NK-92 (cell line): Measurements from ENCODE around the gene TAS1R1.
A peak's percentile ranks its signal among the peaks of the same experiment; 100 is the strongest.

Experiments
- DNase-seq: peaks from one replicate; lab custom pipeline; 2025; ENCODE audit not compliant: unreplicated experiment; lab: John Stamatoyannopoulos, UW

TAS1R1 gene

DNA sequence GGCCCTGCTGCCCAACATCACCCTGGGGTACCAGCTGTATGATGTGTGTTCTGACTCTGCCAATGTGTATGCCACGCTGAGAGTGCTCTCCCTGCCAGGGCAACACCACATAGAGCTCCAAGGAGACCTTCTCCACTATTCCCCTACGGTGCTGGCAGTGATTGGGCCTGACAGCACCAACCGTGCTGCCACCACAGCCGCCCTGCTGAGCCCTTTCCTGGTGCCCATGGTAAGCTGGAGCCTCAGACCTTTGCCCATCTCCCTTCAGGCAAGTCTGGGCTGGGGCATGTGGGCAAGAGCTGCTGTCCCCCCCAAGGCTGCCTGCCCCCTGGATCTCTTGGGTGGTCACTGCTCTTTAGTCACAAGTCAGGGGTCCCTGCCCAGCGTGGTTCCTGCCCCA is 15.9 kb downstream of the TAS1R1 start:
- no peak for DNase-seq

DNA sequence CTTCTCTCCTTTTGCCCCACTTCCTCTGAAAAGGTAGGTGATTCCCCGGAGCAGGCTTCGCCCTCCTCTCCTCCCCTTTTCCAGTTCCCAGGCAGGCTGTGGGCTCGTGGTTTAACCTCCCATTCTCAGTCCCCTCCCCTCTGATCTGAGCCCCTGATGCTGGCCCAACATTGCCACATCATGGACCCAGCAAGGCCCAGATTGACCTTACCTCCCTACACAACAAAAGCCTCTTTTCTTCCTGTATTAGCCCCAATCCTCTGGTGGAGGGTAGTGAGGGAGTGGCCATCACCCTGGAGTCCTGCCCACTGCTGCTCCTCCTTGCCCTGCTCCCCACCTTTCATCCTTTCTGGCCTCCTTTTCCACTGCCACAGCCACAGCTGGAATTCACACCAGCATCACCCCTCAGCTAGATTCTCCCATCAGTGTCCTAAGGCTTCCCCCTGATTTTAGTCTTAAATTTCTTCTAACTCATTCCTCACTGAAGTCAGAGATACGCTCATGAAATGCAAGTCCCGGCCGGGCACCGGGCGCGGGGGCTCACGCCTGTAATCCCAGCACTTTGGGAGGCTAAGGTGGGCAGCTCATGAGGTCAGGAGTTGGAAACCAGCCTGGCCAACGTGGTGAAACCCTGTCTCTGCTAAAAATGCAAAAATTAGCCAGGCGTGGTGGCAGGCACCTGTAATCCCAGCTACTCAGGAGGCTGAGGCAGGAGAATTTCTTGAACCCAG is 17.7 kb downstream of the TAS1R1 start:
- DNase-seq, result no peak

DNA sequence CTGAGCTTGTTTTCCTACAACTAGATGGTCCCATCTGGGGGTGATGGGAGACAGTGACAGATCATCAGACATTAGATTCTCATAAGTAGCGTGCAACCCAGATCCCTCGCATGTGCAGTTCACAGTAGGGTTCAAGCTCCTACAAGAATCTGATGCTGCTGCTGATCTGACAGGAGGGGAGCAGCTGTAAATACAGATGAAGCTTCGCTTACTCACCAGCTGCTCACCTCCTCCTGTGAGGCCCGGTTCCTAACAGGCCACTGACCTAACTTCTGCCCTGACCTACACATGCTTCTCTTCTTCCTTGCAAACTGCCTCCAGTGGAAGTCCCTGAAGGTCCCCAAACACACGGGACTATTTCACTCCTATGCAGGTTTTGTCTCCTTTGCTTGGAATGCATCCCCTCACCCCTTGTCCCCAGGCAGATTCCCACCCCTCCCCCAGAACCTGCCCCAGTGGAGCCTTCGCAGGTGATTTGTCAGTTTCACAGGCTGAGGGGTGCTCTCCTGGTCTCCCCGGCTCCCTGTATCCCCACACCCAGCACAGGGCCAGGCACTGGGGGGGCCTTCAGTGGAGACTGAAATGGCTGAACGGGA is 19.0 kb downstream of the TAS1R1 start:
- no peak for DNase-seq

DNA sequence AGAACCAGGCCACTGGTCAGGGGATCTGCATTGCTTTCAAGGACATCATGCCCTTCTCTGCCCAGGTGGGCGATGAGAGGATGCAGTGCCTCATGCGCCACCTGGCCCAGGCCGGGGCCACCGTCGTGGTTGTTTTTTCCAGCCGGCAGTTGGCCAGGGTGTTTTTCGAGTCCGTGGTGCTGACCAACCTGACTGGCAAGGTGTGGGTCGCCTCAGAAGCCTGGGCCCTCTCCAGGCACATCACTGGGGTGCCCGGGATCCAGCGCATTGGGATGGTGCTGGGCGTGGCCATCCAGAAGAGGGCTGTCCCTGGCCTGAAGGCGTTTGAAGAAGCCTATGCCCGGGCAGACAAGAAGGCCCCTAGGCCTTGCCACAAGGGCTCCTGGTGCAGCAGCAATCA is 19.7 kb downstream of the TAS1R1 start:
- no peak for DNase-seq

DNA sequence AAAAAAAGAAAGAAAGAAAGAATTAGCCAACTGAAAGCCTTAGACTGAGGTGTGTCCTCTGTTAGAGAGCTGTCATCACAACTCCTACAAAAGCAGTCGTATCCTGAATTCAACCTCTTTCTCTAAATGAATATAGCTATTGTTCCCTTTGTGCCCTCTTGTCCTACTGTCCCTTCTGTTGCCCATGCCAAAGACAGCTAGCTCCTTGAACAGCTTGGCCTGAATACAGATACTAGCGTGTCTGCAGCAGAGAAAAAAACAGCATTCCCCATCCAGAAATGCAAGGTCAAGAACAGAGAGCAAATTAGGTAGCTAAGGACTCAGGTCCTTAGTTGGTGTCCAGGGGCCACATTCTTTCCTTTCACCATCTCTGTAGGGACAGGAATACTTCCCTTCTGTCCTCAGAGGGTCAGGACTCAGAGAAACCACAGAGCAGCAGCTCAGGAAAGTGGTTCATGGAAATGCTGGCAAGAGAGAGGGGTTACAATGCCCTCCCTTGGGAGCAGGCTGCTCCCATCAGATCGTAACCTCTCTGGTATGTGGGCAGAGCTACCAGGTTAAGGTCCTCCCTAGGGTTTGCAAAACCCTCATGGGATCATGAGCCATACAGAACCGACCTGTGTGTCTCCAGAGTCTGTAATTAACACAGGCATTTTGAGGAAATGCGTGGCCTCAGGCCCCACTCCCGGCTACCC is 22.9 kb downstream of the TAS1R1 start:
- DNase-seq, result no peak

DNA sequence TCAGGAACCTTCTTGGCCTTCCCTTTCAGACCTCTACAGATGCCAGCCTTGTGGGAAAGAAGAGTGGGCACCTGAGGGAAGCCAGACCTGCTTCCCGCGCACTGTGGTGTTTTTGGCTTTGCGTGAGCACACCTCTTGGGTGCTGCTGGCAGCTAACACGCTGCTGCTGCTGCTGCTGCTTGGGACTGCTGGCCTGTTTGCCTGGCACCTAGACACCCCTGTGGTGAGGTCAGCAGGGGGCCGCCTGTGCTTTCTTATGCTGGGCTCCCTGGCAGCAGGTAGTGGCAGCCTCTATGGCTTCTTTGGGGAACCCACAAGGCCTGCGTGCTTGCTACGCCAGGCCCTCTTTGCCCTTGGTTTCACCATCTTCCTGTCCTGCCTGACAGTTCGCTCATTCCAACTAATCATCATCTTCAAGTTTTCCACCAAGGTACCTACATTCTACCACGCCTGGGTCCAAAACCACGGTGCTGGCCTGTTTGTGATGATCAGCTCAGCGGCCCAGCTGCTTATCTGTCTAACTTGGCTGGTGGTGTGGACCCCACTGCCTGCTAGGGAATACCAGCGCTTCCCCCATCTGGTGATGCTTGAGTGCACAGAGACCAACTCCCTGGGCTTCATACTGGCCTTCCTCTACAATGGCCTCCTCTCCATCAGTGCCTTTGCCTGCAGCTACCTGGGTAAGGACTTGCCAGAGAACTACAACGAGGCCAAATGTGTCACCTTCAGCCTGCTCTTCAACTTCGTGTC is 23.7 kb downstream of the TAS1R1 start:
- no peak for DNase-seq

DNA sequence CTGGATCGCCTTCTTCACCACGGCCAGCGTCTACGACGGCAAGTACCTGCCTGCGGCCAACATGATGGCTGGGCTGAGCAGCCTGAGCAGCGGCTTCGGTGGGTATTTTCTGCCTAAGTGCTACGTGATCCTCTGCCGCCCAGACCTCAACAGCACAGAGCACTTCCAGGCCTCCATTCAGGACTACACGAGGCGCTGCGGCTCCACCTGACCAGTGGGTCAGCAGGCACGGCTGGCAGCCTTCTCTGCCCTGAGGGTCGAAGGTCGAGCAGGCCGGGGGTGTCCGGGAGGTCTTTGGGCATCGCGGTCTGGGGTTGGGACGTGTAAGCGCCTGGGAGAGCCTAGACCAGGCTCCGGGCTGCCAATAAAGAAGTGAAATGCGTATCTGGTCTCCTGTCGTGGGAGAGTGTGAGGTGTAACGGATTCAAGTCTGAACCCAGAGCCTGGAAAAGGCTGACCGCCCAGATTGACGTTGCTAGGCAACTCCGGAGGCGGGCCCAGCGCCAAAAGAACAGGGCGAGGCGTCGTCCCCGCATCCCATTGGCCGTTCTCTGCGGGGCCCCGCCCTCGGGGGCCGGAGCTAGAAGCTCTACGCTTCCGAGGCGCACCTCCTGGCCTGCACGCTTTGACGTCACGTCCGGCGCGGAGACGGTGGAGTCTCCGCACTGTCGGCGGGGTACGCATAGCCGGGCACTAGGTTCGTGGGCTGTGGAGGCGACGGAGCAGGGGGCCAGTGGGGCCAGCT is 24.4 kb downstream of the TAS1R1 start, which contains the start of gene ZBTB48:
TSS of gene ZBTB48 (plus strand) at position 621 of the 745 bp plus-strand sequence. CDS start 616 bp downstream, outside the sequence.
- DNase-seq, result peak; percentile 58

DNA sequence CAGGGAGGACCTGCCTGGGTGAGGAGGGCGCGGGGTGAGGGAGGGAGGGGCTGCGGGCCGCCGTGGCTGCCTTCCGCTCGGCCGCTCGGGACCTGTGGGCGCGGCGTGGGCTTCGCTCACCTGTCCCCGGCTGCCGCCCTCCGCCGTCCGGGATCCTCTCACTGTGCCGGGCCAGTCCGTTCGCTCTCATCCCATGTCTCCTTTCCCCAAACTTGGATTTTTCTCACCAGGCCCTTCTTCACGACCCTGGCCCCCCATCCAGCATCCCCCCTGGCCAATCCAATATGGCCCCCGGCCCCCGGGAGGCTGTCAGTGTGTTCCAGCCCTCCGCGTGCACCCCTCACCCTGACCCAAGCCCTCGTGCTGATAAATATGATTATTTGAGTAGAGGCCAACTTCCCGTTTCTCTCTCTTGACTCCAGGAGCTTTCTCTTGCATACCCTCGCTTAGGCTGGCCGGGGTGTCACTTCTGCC is 25.0 kb downstream of the TAS1R1 start:
- DNase-seq, result no peak

DNA sequence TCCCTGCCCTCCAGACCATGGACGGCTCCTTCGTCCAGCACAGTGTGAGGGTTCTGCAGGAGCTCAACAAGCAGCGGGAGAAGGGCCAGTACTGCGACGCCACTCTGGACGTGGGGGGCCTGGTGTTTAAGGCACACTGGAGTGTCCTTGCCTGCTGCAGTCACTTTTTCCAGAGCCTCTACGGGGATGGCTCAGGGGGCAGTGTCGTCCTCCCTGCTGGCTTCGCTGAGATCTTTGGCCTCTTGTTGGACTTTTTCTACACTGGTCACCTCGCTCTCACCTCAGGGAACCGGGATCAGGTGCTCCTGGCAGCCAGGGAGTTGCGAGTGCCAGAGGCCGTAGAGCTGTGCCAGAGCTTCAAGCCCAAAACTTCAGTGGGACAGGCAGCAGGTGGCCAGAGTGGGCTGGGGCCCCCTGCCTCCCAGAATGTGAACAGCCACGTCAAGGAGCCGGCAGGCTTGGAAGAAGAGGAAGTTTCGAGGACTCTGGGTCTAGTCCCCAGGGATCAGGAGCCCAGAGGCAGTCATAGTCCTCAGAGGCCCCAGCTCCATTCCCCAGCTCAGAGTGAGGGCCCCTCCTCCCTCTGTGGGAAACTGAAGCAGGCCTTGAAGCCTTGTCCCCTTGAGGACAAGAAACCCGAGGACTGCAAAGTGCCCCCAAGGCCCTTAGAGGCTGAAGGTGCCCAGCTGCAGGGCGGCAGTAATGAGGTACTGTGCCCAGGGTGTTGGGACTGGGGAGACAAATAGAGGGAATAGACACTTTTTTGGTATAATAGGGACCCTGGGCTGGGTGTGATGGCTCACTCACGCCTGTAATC is 25.7 kb downstream of the TAS1R1 start:
- DNase-seq, result no peak

DNA sequence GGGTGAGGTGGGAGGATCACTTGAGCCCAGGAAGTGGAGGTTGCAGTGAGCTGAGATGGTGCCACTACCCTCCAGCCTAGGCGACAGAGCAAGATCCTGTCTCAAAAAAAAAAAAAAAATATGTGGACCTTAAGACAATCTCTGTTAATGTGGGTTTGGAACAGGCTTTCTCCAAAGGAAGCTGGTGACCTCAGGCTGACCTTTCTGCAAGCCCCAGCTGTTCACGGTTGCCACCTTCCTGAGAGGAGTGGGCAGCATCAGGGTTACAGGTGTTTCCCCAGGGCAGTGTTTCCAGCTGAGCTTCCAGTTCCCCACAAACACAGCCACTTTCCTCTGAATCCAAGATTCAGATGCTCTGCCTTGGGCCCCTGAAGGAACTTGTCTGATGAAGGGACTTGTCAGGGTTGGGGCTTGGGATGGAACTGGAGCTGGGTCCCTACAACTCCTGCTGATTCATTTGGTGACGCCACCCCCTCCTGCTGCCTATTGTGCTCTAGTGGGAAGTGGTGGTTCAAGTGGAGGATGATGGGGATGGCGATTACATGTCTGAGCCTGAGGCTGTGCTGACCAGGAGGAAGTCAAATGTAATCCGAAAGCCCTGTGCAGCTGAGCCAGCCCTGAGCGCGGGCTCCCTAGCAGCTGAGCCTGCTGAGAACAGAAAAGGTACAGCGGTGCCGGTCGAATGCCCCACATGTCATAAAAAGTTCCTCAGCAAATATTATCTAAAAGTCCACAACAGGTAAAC is 26.6 kb downstream of the TAS1R1 start:
- no peak for DNase-seq

DNA sequence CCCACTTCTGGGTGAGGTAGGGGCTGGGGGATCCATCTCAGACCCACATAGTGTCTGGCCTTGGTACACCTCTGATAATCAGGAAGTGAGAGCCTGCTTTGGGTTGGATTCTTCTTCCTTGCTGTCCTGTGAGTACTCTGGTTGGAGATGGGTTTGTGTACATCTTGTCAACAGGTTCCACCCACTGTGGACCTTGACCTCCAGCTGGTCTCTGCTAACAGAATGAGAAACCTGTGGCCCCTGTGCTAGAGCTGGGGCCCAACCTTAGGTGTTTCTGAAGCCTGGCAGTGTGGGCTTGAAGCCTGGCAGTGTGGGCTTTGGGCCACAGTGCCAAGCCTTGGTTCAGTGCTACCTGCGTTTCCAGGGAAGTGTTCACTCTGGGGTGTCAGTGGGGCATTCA is 27.3 kb downstream of the TAS1R1 start:
- DNase-seq, result no peak

DNA sequence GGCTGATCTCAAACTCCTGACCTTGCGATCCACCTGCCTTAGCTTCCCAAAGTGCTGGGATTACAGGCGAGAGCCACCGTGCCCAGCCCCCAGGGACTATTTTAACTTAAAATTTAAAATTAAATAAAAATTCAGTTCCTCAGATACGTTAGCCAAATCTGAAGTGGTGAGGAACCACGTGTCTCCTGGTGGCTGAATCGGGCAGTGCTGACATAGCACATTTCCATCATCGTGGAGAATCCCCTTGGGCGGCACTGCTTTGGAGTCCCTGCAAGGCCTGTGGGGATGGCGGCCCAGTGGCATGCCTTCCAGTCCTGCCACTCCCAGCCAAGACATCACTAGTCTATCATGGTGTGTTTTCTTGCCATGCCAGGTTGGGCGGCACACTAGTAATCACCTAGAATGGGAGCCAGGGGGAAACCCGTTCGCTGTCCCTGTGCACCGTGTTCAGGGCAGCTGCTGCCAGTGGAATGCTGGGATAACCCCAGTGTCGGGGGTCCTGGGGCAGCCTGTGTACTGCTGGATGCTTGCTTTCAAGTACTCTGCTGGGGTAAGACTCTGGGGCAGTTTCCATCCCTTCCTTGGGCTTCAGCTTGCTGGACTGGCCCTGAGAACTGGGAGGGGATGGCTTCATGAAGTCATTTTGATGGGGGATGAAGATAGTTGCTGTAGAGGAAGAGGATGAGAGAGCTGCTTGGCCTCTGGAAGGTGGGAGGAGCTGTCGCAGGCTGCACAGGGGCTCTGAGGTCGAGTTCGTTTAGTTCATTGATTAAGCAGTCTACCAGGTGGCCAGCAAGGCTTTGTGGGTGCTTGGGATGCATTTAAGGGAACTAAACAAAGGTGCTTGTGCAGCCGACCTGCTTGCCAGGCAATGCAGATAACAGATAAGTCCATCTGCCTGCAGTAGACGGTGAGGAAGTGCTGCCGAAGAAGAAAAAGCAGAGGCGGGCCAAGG is 29.3 kb downstream of the TAS1R1 start:
- DNase-seq, result no peak

DNA sequence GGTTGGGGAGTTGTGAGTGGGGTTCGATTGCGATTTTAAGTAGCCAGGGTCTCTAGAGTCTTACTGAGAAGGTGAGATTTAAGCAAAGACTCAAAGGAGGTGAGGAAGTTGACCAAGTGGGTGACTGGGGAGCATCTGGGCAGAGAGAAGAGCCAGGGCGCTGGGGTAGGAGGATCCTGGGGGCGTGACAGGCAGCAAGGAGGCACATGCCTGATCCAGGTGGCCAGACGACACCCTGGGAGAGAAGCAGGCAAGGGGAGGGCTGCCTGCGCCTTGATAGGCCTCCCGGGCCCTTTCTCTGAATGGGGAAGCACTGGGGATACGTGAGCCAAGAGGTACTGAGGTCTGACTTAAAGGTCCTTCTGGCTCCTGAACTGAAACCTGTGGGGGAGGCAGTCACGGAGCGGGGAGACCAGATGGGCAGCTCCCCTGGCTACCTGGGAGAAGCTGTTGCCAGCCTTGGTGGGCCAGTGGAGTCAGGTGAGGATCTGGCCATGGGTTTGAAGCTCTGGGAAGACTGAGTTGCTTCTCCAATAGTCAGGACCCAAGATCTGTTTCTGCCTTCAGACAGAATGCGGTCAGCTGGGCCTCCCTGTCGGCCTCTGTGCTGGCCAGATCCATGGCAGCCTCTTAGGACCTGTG is 30.1 kb downstream of the TAS1R1 start:
- no peak for DNase-seq

DNA sequence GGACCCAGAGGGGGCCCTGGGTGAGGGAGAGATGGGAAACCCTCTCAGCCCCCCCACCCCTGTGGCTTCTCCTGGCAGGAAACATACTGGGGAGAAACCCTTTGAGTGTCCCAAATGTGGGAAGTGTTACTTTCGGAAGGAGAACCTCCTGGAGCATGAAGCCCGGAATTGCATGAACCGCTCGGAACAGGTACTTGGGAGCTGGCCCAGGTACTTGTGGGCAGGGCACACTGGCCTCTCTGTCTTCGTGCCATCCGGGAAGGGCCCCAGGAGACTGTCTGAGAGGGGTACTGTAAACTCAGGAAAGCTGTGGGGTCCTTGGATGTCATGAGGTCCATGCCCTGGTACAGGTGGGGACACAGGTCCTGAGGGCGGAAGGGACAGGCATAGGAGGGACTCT is 30.7 kb downstream of the TAS1R1 start:
- no peak for DNase-seq

DNA sequence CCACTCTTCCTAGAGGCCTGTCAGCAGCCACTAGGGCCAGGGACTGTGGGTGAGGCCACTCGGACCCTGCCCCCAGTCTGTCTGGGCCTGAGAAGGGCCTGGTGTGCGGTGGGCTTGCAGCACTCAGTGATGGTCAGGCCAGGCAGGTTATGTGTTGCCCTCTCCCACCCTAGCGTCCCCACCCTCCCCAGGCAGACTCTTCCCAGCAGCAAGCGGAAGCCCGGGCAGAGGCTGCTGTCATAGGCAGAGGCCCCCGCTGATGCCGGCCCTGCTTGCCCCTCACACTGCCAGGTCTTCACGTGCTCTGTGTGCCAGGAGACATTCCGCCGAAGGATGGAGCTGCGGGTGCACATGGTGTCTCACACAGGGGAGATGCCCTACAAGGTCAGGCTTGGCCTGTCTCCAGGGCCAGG is 31.3 kb downstream of the TAS1R1 start:
- no peak for DNase-seq

DNA sequence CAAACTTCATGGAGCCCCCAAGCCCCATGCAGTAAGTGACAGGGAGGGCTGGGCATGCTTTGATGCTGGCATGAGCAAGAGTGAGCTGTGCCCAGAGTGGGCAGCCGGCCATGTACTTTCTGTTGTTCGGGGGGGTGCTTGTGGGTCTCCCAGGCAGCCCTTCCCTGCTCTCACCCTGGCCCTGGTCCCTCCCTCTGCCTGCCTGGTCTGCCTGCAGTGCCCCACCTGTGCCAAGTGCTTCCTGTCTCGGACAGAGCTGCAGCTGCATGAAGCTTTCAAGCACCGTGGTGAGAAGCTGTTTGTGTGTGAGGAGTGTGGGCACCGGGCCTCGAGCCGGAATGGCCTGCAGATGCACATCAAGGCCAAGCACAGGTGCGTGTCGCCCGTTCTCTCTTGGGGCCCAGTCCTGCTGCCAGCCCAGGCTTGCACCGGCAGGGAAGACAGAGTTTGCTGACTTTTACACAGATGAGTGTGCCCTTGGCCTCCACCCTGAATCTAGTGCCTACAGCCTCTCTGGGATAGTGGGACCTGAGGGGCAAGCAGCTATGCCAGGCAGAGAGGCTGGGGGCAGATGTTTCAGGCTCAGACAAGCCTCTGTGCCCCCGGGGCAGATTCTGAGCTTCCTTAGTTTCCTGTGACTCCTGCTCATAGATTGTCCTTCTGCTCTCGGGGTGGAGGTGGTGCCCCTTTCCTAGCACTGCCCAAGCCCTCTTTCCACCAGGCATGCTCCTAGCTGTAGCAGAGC is 32.3 kb downstream of the TAS1R1 start:
- DNase-seq, result no peak
